HepG2 (cell line): ENCODE results near the gene ZNF629. TPM values are rescaled to one million over a fixed set of nuclear protein-coding genes. Genes with fewer than 3 reads are reported as not detected.
A peak's percentile ranks its signal among the peaks of the same experiment; 100 is the strongest.

ENCODE experiments used
- ATF7 ChIP-seq, 2 experiments: fragments of 450-650 bp in 1 of 2; sonication (generic) in 1 of 2; formaldehyde crosslinking in 1 of 2; IDR thresholded peaks; 2 replicates each; pipeline versions ENCODE4 v1.4.0 to v1.6.1; 2016 to 2020; ENCODE audit warnings: antibody characterized with exemption in 1 of 2, mild to moderate bottlenecking in 1 of 2, missing genetic modification reagents in 1 of 2
- CERS6 ChIP-seq: sonication (generic); formaldehyde crosslinking; IDR thresholded peaks from 2 replicates; pipeline ENCODE4 v1.5.0; 2020; ENCODE audit warnings: missing genetic modification reagents
- TEAD2 ChIP-seq: sonication (generic); formaldehyde crosslinking; IDR thresholded peaks from 2 replicates; pipeline ENCODE4 v1.9.0; 2021; ENCODE audit warnings: missing genetic modification reagents
- USF2 ChIP-seq, 2 experiments: sonication (generic) in 1 of 2; formaldehyde crosslinking in 1 of 2; IDR thresholded peaks; 2 replicates each; pipeline versions ENCODE4 v1.5.1 to v1.6.1; 2011 to 2020; ENCODE audit warnings: borderline replicate concordance in 1 of 2, low read depth in 1 of 2, low read length in 1 of 2, mild to moderate bottlenecking in 1 of 2, missing genetic modification reagents in 1 of 2, moderate library complexity in 1 of 2
- ZSCAN12 ChIP-seq: sonication (generic); formaldehyde crosslinking; IDR thresholded peaks from 2 replicates; pipeline ENCODE4 v1.9.0; 2021; ENCODE audit warnings: mild to moderate bottlenecking, missing genetic modification reagents
- ZSCAN29 ChIP-seq: sonication (generic); formaldehyde crosslinking; conservative IDR thresholded peaks from 2 replicates; pipeline ENCODE4 v1.4.0; 2020; ENCODE audit warnings: mild to moderate bottlenecking, missing genetic modification reagents
- polyA plus RNA-seq, 8 experiments: library from polyadenylated mRNA; depleted of rRNA in 3 of 8; stranded (reverse) in 7 of 8; unstranded in 1 of 8; fragments of >200 nt; fragmentation: Illumina TruSeq in 4 of 8; extraction: Trizol in 4 of 8; gene quantifications; 2 replicates each; pipeline versions ENCODE4 v1.2.1 to v1.2.3, GENCODE V29; 2011 to 2016; ENCODE audit warnings: low read depth in 4 of 8, missing spikeins in 1 of 8, mixed read lengths in 1 of 8; ENCODE audit not compliant: insufficient read depth in 1 of 8
- total RNA-seq, 5 experiments: library from RNA; depleted of rRNA; stranded (reverse); fragments of >200 nt; fragmentation: Illumina TruSeq; extraction: Trizol; gene quantifications; 2 replicates each; pipeline ENCODE4 v1.2.3, GENCODE V29; 2016; ENCODE audit warnings: low read depth in 1 of 5
- TF ChIP-seq, protein P1 (sequence below): sonication (generic); formaldehyde crosslinking; IDR thresholded peaks from 2 replicates; pipeline ENCODE4 v1.4.0; 2020; ENCODE audit warnings: missing genetic modification reagents, borderline replicate concordance

The ZNF629 gene
- total and polyA plus RNA-seq, 2 of the 13 experiments (the other 11 are each of a cell fraction or from before 2014, with no cell fraction given): 6.1 to 16.5 TPM

GRCh38 chr16:30775131-30775391 lies 11.9 kb downstream of the ZNF629 start (continued):
- TF ChIP-seq, protein P1, sequence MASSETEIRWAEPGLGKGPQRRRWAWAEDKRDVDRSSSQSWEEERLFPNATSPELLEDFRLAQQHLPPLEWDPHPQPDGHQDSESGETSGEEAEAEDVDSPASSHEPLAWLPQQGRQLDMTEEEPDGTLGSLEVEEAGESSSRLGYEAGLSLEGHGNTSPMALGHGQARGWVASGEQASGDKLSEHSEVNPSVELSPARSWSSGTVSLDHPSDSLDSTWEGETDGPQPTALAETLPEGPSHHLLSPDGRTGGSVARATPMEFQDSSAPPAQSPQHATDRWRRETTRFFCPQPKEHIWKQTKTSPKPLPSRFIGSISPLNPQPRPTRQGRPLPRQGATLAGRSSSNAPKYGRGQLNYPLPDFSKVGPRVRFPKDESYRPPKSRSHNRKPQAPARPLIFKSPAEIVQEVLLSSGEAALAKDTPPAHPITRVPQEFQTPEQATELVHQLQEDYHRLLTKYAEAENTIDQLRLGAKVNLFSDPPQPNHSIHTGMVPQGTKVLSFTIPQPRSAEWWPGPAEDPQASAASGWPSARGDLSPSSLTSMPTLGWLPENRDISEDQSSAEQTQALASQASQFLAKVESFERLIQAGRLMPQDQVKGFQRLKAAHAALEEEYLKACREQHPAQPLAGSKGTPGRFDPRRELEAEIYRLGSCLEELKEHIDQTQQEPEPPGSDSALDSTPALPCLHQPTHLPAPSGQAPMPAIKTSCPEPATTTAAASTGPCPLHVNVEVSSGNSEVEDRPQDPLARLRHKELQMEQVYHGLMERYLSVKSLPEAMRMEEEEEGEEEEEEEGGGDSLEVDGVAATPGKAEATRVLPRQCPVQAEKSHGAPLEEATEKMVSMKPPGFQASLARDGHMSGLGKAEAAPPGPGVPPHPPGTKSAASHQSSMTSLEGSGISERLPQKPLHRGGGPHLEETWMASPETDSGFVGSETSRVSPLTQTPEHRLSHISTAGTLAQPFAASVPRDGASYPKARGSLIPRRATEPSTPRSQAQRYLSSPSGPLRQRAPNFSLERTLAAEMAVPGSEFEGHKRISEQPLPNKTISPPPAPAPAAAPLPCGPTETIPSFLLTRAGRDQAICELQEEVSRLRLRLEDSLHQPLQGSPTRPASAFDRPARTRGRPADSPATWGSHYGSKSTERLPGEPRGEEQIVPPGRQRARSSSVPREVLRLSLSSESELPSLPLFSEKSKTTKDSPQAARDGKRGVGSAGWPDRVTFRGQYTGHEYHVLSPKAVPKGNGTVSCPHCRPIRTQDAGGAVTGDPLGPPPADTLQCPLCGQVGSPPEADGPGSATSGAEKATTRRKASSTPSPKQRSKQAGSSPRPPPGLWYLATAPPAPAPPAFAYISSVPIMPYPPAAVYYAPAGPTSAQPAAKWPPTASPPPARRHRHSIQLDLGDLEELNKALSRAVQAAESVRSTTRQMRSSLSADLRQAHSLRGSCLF (CRISPR knock-in tag): peak; percentile 50
- TF ChIP-seq CERS6 (CRISPR knock-in tag) (peak; percentile 51; the same call in 1 of the 2 replicates), USF2 (IDR thresholded peaks at IDR 0.05; ENCODE audit: low read depth, low read length) (peak; percentile 2; the same call in 1 of the 2 replicates), USF2 (CRISPR knock-in tag; IDR thresholded peaks at IDR 0.05; ENCODE audit: borderline replicate concordance) (no peak), ZSCAN29 (CRISPR knock-in tag) (0 out of 2 replicates have a peak, but pooled peaks have one; percentile 6), TEAD2 (no peak), ATF7 (IDR thresholded peaks at IDR 0.05) (no peak), ATF7 (CRISPR knock-in tag; IDR thresholded peaks at IDR 0.05) (0 out of 2 replicates have a peak, but pooled peaks have one; percentile 13), ZSCAN12 (CRISPR knock-in tag) (peak; percentile 45; the same call in 1 of the 2 replicates)
